Measurements from ENCODE around the gene GPR139.

GPR139 gene

DNA sequence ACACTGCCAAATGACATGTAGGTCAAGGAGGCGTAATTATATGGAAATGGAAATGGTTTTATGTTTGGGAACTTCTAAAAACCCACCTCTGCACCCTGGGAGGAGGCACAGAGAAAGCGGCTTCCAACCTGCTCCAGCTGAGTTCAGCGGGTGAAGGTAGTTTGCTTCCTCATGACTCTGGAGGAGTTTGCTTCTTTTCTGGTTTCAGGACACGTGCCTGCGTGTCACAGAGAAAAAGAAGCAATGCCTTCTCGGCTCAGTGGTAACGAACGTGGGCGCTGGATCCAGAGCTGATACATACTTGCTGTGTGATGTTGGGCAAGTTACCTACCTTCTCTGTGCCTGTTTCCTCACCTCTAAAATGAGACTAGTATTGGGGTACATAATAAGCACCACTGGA, 22.1 kb downstream of the GPR139 start:
- no peak for DNase-seq

DNA sequence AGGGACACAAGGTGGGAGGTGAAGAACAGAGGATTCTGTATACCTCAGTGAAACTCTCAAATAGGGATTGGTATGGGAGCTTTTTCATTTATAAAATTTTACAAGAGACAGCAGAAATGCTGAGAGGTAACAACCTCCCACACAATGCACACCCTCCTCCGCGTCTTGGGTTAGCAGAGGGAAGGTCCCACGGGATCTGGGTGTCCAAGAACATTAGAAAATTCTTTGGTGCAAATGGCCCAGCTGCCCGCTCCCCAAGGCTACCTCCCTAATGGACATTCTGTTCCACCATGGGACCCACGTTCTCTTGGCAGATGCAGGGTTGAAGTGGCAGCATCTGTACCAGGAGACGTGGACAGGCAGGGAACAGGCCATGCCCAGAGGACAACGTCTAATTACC, 22.5 kb downstream of the GPR139 start:
- no peak for DNase-seq

DNA sequence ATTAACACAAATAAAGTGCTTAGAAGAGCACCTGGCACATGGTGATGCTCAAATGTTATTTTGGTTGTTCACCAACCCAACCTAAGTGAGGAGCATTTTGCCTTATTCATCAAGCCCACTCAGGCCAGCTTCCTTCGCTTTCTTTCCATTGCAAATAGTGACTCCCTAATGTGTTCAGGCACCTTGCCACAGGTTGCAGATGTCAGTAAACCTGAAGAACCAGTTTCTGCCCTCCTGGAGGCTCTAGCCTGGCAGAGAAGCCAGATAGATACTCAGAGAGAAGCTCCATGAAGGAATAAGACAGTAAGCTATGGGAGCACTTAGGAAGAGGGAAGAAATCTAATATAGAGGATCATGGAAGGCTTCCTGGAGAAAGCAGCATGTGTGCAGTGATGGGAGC, 23.9 kb downstream of the GPR139 start:
- DNase-seq: no peak

DNA sequence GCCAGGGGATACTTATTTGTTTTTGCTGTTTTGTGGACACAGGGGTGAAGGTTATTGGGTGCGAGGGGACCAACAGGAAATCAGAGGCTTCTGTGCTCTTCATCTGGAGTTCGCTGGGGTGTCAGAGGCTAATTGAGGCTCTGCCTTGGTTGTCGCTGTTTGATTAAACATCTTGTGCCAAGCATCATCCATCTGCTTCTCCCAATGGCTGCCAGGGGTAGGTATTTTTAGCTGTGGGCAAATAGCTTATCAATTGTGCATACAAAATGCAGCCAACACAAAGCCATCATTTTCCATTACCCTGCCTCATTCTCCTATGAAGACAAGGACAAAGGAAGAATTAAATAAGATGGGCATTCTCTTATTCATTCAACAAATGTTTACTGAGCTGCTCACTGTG, 27.8 kb downstream of the GPR139 start:
- DNase-seq: no peak

DNA sequence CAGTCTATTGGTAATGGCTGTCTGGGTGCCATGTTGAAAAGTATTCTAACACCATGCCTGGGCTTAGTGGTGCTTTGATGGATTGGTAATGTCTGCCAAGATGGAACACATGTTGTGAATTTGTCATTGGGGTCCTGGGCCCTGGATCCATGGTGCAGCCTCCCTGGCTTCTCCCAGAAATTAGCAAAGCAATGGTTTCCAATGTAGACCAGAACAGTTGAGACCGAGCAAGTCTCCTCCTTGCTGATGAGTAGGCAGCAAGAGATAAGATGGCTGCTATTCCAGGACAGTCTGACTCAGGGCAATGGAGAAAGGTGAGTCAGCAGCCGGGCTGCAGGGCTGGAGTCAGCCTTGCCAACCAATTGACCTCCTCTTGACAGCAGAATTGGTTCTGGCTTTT, 30.8 kb downstream of the GPR139 start:
- no peak for DNase-seq

DNA sequence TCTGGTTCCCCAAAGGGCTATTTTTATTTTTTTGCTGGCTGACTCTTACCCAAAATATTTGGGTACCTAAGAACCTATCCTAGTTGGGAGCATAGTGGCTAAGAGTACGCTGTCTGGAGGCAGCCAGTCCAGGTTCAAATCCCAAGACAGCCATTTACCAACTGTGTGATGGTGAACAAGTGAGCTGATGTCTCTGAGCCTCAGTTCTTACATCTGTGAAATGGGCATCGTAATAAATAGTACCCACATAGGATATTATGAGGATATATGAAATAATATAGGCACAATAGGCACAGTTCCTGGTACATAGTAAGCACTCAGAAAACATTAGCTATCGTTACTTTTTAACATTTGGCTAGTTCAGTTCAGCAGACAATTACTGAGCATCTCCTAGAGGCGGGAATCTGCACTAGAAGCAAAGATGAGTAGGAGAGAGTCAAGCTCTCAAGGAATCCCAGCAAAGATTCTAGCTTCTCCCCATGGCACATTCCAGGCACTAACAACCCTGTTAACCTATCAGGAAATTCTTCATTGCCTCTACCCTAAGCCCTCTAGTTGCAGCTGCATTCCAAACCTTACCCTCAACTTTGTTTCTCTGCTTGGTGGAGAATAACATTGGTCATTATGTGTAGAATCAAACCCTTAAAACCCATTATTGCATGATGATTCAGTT, 31.6 kb downstream of the GPR139 start:
- DNase-seq: no peak

DNA sequence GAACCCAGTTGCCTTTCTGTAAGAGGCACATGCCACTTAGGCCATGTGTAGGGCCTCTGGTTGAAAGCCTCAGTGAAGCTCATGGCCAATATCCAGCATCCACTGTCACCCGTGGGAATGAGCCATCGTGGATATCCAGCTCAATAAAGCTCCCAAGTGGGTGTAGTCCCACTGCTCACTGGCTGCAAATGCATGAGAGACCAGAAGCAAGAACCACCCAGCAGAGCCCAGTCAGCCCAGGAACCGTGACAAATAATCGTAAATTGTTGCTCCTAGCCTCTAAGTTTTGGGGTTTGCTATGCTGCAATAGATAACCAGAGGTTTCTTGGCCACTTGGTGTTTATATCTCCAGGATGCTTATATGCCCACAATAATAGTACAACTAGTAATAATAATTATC, 33.7 kb downstream of the GPR139 start:
- no peak for DNase-seq

DNA sequence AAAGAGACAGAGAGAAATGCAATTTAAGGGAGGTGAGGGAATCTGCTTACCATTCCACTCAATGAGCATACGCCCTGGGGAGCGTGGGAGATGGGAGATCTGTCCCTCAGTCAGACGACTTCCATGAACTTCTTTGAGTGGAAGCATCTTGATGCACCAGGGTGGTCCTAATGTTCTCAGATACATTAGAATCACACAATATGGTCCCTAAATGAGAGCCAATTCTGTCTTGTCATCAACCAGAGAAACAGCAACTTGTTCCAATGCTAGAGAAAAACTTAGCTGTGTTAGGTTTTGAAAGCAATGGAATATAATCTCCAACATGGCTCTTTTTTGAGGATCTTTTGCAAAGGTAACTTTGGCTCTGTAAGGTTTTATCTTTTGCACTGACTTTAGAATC, 44.1 kb downstream of the GPR139 start:
- no peak for DNase-seq

DNA sequence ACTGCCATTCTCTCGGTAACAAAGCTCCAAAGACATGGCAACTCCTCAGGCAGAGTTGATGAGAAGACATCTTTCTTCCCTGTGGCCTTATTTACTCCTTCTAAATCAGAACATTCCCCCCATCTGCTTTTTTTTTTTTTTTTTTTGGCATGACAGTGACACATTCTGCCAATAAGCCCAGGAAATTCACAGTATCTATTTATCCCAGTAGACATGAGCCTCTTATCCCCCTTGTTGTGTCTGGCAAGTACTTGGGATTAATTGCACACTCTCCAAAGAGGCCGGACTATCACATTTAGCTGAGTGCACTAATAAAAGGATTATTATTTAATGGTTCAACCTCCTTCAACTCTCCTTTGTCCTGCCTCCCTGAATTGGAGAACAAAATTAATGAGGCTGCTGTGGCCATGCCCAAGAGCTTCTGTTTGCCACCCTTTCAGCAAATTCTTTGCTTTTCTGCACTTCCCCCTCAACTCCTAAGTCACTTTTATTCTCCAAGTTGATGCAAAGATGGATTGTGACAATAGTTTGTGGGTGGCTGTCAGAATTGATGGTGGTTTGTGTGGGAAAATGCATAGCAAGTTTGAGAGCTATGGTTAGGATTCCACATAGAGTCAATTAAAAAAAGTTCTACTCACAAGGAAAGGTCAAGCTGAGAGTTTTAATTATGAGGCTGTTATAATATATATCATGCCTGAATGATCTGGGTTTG, 47.2 kb downstream of the GPR139 start:
- DNase-seq: no peak

DNA sequence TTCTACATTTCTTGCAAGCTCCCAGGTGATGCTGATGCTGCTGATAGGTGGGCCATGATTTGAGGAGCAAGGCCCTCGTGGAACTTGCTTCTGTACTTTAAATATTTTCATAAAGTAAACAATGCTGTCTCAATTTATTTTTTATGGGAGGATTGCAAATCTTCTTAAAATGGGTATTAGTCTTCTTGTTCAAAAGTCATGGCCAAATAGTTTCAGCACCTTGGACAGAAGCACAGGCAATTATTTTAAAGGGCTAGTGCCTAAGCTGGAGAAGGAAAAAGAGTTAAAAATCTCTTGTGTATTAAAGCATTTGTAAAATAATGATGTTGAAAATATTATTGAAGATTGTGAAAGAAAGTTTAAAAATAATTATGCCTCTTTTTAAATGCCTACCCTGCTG, 50.5 kb downstream of the GPR139 start:
- no peak for DNase-seq

DNA sequence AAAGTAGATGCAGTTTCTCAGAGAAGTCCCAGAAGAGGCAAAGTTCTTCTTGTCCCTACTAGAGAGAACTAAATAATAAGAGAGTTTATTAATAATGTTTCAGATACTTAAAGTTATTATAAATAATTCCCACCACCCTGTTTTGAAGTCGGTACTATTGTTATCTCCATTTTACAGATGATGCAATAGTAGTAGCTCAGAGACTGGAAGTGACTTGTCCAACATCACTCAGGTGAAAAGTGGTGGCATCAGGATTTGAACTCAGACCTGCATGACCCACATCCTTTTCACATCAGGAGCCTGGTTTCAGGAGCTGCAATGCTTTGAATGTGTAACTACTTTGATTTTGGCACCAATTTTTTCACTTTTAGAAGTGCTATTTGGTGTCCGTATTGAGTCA, 52.7 kb downstream of the GPR139 start:
- no peak for DNase-seq

DNA sequence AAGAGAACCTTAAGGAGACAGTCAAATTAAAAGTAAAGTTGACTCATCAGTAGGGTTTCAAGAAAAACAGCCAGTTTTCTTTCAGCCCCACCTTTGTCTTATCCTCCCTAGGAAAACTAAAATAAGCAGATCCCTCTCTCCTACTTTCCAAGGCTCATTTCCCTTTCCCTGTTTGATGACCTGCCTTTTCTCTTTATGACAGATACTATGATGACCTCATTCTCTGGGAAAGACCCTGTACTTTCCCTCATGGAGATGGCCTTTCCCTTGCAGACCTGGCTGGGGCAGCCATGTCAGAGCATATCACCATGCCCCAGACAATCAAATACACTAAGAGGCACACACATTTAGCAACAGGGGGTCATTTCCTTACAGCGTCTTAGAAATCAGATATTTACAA, 53.6 kb downstream of the GPR139 start:
- no peak for DNase-seq

DNA sequence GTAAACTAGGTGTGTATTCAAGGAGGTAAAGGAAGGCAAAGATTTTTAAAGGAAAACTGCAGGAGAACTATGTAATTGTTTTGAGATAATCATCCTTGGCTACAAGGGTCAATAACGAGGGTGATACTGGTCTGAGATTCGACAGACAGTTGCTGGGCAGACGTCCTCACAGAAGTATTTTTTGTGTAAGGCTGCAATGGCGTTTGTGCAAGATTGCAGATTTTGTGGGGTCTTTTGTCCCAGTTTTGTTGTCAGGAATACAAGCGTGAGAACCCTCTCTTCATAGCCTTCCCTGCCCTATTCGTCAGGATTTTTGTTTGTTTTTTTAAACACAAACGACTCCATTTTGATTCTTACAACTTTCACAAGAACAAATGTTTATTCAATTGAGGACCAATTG, 57.5 kb downstream of the GPR139 start:
- no peak for DNase-seq

DNA sequence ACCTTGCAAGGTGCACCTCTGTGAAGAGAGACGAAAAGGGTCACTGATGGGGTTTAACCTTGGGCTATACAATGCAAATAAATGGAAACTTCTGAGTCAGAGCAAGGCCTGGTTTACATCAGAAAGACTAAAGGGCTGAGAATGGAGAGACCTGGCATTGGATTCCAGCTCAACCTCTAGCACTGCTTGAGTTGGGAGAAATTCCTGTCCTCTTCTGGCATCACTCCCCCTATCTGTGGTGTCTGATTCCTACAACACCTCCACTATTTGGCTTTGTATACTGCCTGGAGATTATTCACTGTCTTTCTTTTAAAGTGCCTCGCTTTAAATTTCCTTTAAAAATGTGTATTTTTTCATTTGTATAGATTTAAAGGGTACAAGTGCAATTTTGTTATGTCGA, 68.8 kb downstream of the GPR139 start:
- no peak for DNase-seq

DNA sequence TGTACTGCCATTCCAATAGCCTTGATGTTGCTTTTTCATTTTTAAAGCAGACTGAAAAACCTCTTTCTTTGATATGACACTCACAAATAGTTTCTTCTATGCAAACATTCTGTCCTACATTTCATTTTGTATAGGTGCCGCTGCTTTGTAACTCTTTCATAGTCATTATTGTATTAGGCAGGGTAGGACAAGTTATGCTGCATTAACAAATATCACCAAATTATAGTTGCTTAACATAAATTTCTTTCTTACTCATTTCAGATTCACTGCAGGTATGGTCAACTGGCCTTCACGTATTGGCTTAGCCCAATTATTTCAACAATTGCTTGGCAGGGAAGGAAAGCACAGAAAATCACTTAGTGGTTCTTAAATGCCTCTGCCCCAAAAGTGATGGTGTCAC, 70.8 kb downstream of the GPR139 start:
- DNase-seq: no peak

DNA sequence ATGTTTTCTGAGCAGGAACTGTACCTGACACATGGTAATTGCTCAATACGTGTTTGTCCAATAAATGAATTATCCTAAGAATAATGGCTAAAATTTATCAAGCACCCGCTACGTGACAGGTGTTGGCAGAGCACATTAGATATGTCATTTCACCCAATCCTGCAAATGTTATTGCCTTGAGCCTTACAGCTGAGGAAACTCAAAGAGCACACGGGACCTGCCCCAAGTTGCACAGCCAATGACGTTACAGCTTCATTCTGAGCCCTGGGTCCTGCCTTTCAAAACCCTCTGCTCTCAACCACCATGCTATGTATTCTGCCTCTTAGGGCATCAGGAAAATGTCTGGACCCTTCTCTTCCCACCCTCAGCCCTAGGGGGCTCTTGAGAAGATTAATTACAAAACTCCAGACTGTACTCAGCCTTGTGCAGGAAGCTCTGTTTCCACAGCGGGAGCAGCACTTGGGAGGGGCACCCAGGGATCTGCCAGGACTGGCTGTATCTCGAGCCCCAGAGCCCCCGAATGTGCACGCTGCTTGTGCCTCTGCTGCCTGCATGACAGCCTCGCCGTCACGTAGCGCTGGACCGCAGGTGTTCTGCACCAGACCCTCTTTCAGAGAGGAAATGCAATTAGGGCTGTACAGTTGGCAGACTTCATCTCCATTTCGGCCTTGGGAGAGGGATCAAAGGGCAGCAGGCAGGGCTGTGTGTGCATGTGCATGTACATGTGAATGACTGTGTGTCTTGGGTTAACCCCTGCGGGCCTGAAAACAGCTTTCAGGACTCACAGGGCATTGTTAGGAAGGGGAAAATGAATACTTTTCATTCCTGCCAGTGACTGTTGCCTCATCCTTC, 71.6 kb downstream of the GPR139 start:
- DNase-seq: no peak

DNA sequence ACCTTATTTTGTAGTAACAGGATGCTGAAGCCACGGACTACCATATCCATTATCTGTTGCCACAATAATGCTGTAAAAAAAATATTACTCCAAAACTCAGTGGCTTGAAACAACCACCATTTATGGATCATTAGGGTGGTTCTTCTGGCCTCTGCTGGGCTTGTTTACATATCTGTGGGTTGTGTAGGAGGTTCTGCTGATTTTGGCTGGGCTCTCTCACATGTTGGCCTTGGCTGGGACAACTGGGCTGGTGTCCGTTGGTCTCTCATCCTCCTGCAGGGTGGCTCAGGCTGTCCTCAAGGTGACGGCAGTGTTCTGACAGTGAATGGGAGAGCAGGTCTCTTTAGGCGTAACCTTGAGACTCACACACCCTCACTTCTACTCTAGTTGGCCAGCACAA, 76.0 kb downstream of the GPR139 start:
- DNase-seq: no peak

DNA sequence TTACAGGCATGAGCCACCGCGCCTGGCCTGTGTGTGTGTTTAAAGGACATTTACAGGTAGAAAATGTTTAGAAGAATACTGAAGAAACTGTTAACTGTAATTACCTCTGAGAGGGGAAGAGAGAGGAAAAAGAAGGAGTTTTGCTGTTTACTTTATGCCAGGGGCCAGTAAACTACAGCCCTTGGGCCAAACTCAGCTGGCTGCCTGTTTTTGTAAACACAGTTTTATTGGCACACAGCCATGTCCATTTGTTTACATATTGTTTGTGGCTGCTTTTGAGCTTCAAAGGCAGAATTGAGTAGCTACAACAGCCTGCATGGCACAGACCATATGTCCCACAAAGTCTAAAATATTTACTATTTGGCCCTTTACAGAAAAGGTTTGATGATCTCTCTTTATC, 76.4 kb downstream of the GPR139 start:
- DNase-seq: no peak

DNA sequence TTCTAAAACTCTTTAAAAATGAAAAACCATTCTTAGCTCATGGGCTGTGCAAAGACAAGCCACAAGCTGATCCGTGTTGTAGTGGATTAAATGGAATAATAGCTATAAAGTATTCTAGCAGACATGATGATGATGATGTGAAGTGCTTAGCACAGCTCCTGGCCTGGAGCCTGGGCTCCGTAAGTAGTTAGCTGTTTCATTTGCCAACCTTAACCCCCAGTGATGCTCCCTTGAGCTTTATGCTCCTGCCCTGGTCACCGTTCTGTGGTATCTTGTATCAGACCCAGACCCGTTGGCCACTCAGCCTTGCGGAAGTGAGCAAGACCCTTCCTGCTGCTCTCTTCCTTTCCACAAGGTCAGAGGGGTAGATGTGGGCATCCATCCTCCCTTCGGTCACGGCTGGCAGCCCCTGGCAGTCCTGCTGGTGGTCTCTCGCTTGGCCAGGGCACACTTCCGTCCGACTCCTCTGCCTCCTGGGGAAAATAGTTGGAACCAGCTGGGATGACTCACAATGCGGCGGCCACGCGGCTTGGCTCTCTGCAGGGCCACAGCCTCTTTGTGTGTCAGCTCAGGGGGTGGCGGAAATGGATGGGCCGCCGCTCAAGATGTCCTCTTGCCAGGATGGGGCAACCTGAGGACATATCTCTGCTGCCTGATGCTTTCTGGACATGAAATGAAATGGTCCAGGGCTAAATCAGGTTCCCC, 79.1 kb downstream of the GPR139 start:
- DNase-seq: no peak

DNA sequence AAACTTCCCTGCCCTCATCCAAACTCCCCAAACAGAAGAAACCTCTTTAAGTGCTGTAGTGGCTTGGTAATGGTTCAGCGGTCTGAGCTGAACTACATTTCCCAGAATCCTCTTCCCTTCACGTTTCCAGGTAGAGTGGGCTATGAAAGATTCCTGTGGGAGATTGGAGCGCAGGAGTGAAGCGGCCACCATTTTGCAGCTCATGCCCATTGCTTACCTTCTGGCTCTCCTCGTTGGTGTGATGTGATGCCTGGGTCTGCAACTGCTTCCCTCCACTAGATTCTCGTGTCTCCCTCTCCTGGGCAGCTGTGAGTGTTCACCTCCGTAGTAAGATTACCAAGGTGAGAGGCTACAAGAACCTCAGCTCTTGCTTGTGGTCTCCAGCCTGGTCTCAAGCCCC, 82.1 kb downstream of the GPR139 start:
- DNase-seq: no peak

DNA sequence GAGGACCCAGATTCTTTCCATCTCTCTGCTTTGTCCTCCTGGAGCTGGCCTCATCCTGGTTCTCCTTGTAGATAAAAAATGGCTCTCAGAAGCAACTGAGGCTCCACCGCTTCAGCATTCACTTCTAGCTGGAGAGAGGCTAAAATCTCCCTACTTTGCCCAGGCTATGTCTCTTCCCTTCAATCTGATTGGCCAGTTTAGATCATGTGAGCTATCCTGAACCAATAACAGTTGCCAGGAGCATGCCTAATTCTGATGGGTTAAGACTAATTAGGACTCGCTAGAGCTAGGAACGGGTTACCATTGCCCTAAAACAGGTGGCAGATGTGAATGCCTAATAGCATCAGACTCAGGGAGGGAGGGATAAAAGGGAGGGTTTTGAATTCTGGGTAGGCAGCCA, 89.6 kb downstream of the GPR139 start:
- DNase-seq: no peak
